Body of pancreas (tissue), 4 donors: ENCODE data around the gene MEF2D. TPM values are rescaled to one million over a fixed set of nuclear protein-coding genes. Genes with fewer than 3 reads are reported as not detected.

Experiments
- ATAC-seq: fragments of 150-250 bp; one replicate; pipeline ENCODE4 v1.9.1; 2016
- DNase-seq, 4 donors: peaks; one replicate each; pipeline ENCODE4 v3.0.0-alpha.2; 2019
- H3K27ac ChIP-seq, 4 donors: fragments of 200-600 bp; sonication (generic); 1 replicate in 3 of 4; 2 replicates in 1 of 4; pipeline versions ENCODE4 v1.5.1 to v1.6.1; 2016 to 2019; ENCODE audit warnings: mild to moderate bottlenecking in 1 of 4, mixed read lengths in 1 of 4, moderate library complexity in 1 of 4
- H3K27me3 ChIP-seq, 2 donors: fragments of 200-600 bp; sonication (generic); one replicate each; pipeline ENCODE4 v1.6.0; 2016; ENCODE audit warnings: mild to moderate bottlenecking in 1 of 2
- H3K36me3 ChIP-seq, 2 donors: fragments of 200-600 bp; sonication (generic); replicated peaks in 1 of 2; 2 replicates each; pipeline ENCODE4 v1.5.1; 2016; ENCODE audit warnings: low read depth in 2 of 2; ENCODE audit not compliant: insufficient read depth in 1 of 2
- H3K4me1 ChIP-seq: fragments of 200-600 bp; sonication (generic); one replicate; pipeline ENCODE4 v1.6.0; 2016
- H3K4me3 ChIP-seq, 2 donors: fragments of 200-600 bp; sonication (generic); 1 replicate in 1 of 2; 2 replicates in 1 of 2; pipeline ENCODE4 v1.5.1; 2016 to 2019
- H3K9me3 ChIP-seq, 3 donors: fragments of 200-600 bp; sonication (generic); 1 replicate in 2 of 3; 2 replicates in 1 of 3; pipeline ENCODE4 v1.5.1; 2016
- CTCF ChIP-seq, 7 experiments: fragments of 450-650 bp in 4 of 7; fragments of 200-600 bp in 3 of 7; sonication (generic) in 3 of 7; IDR thresholded peaks; one replicate each; pipeline ENCODE4 v1.5.1; 2016 to 2019; ENCODE audit warnings: antibody characterized with exemption in 7 of 7
- POLR2A ChIP-seq, 3 donors: fragments of 450-650 bp; IDR thresholded peaks; one replicate each; pipeline ENCODE4 v1.6.1; 2016; ENCODE audit warnings: antibody characterized with exemption in 3 of 3, mild to moderate bottlenecking in 2 of 3
- WGBS, 2 donors: methylation state at CpG; one replicate each; pipeline ENCODE4 v1.1.5; 2017; 5-methylcytosine and 5-hydroxymethylcytosine counted together
- intact Hi-C: fragments of 100-400 bp; cut with DNase I; formaldehyde crosslinking; loops from one replicate; pipeline ENCODE4 v1.15.1; 2023
- total RNA-seq, 2 donors: library from RNA; depleted of rRNA; stranded (reverse); fragments of >200 nt; gene quantifications; one replicate each; pipeline ENCODE4 v1.1.0, GENCODE V29; 2016

Gene MEF2D
- total RNA-seq, 2 donors from 2014 or later: 15.6 to 18.1 TPM

GRCh38 chr1:156468693-156469345 lies 31.8 kb downstream of the MEF2D start:
- Histone ChIP-seq H3K9me3 (no peaks in the 10 kb centered on the region), H3K36me3 (peaks cover 15 to 23% of the 10 kb centered on the region in 2 donors), H3K27ac (no peak overlapping the region), H3K27me3 (no peaks in the 10 kb centered on the region), H3K4me3 (no peak overlapping the region), H3K4me1 (peaks cover 44% of the 10 kb centered on the region)
- TF ChIP-seq CTCF (IDR thresholded peaks at IDR 0.05) (no peak), POLR2A (IDR thresholded peaks at IDR 0.05) (no peak)
- DNase-seq (no peak), ATAC-seq (no peak)
- 83 to 87% methylated on average over 6 of the region's 6 CpGs for WGBS, 2 donors
- intact Hi-C loops: no loop called here

- peaks cover 15 to 21% of the 10 kb centered on the region in 2 donors for H3K36me3 ChIP-seq
- H3K27ac ChIP-seq: peak overlapping the region in 1 of 4 donors; percentile 10
- DNase-seq (no peak), ATAC-seq (no peak)
- no peaks in the 10 kb centered on the region for H3K27me3 ChIP-seq
- no peaks in the 10 kb centered on the region for H3K9me3 ChIP-seq
- 90 to 93% methylated on average over 12 to 16 of the region's 18 CpGs for WGBS, 2 donors
- H3K4me1 ChIP-seq: peaks cover 35% of the 10 kb centered on the region
- TF ChIP-seq CTCF (IDR thresholded peaks at IDR 0.05) (no peak), POLR2A (IDR thresholded peaks at IDR 0.05) (no peak)
- H3K4me3 ChIP-seq: no peak overlapping the region
- intact Hi-C loops: no loop called here
Observed at GRCh38 chr1:156467906-156468305, 32.7 kb downstream of the MEF2D start.

GRCh38 chr1:156467385-156467784 lies 33.2 kb downstream of the MEF2D start:
- no peak for ATAC-seq
- H3K27ac ChIP-seq: peak overlapping the region in 1 of 4 donors; percentile 10

GRCh38 chr1:156465747-156466365 lies 34.7 kb downstream of the MEF2D start:
- 65 to 75% methylated on average over 13 to 17 of the region's 17 CpGs for WGBS, 2 donors
- DNase-seq (no peak), ATAC-seq (no peak)
- H3K27me3 ChIP-seq: no peaks in the 10 kb centered on the region
- no peak overlapping the region for H3K4me3 ChIP-seq
- no peak overlapping the region for H3K27ac ChIP-seq
- no peak for TF ChIP-seq CTCF (IDR thresholded peaks at IDR 0.05)
- TF ChIP-seq POLR2A (IDR thresholded peaks at IDR 0.05): no peak
- H3K4me1 ChIP-seq: peaks cover 14% of the 10 kb centered on the region
- peaks cover 15 to 21% of the 10 kb centered on the region in 2 donors for H3K36me3 ChIP-seq
- no peaks in the 10 kb centered on the region for H3K9me3 ChIP-seq
- intact Hi-C loops: no loop called here

More at GRCh38 chr1:156467385-156467784, 33.2 kb downstream of the MEF2D start:
- intact Hi-C loops: no loop called here
- no peak for DNase-seq
- WGBS, 2 donors: 85 to 89% methylated on average over 9 of the region's 9 CpGs
- no peaks in the 10 kb centered on the region for H3K27me3 ChIP-seq
- H3K4me3 ChIP-seq: no peak overlapping the region
- peaks cover 15 to 21% of the 10 kb centered on the region in 2 donors for H3K36me3 ChIP-seq
- H3K9me3 ChIP-seq: no peaks in the 10 kb centered on the region
- H3K4me1 ChIP-seq: peaks cover 30% of the 10 kb centered on the region
- no peak for TF ChIP-seq CTCF (IDR thresholded peaks at IDR 0.05)
- no peak for TF ChIP-seq POLR2A (IDR thresholded peaks at IDR 0.05)
